K562 (cell line): Measurements from ENCODE around the gene PPAT. TPM values are rescaled to one million over a fixed set of nuclear protein-coding genes. Genes with fewer than 3 reads are reported as not detected.

Experiments
- ARID1B ChIP-seq: fragments of 450-650 bp; IDR thresholded peaks from 2 replicates; pipeline ENCODE4 v1.6.1; 2016; ENCODE audit warnings: antibody characterized with exemption, mild to moderate bottlenecking, inconsistent platforms
- FOXK2 ChIP-seq, 2 experiments: fragments of 450-650 bp; IDR thresholded peaks in 1 of 2; conservative IDR thresholded peaks in 1 of 2; 2 replicates each; pipeline ENCODE4 v1.6.1; 2016; ENCODE audit warnings: low read depth in 2 of 2, mild to moderate bottlenecking in 1 of 2
- FOXP1 ChIP-seq: sonication (generic); formaldehyde crosslinking; IDR thresholded peaks from 2 replicates; pipeline ENCODE4 v1.8.0; 2022; ENCODE audit warnings: mild to moderate bottlenecking, missing genetic modification reagents
- HDAC1 ChIP-seq, 2 experiments: fragments of 450-650 bp; IDR thresholded peaks; 2 replicates each; pipeline ENCODE4 v1.6.1; 2016 to 2017; ENCODE audit warnings: inconsistent platforms in 1 of 2, mild to moderate bottlenecking in 1 of 2, moderate library complexity in 1 of 2
- MYNN ChIP-seq, 2 experiments: sonication (generic); formaldehyde crosslinking in 1 of 2; IDR thresholded peaks; 2 replicates each; pipeline versions ENCODE4 v1.5.0 to v1.6.1; 2016 to 2020; ENCODE audit warnings: antibody characterized with exemption in 1 of 2, missing genetic modification reagents in 1 of 2
- NCOA1 ChIP-seq: fragments of 450-650 bp; IDR thresholded peaks from 2 replicates; pipeline ENCODE4 v1.6.1; 2016; ENCODE audit warnings: low read depth
- PHTF2 ChIP-seq: fragments of 250-450 bp; sonication (Bioruptor Pico); IDR thresholded peaks from 2 replicates; pipeline ENCODE4 v1.5.0; 2021; ENCODE audit warnings: mild to moderate bottlenecking
- POLR2H ChIP-seq: IDR thresholded peaks from 2 replicates; pipeline ENCODE4 v1.6.1; 2016; ENCODE audit warnings: missing genetic modification characterization, low read depth, mild to moderate bottlenecking, control low read depth, missing compliant biosample characterization, moderate library complexity
- REST ChIP-seq, 2 experiments: fragments of 450-650 bp; formaldehyde crosslinking in 1 of 2; IDR thresholded peaks; 2 replicates each; pipeline versions ENCODE4 v1.4.0 to v1.6.1; 2014 to 2020; ENCODE audit warnings: mild to moderate bottlenecking in 2 of 2, borderline replicate concordance in 1 of 2, low read depth in 1 of 2
- RFX1 ChIP-seq: fragments of 450-650 bp; IDR thresholded peaks from 2 replicates; pipeline ENCODE4 v1.6.1; 2016; ENCODE audit warnings: mild to moderate bottlenecking, moderate library complexity
- SMAD4 ChIP-seq: fragments of 250-450 bp; sonication (Bioruptor Pico); conservative IDR thresholded peaks from 2 replicates; pipeline ENCODE4 v1.8.0; 2021; ENCODE audit warnings: inconsistent platforms, mild to moderate bottlenecking, moderate library complexity
- TAL1 ChIP-seq: fragments of 450-650 bp; IDR thresholded peaks from 2 replicates; pipeline ENCODE4 v1.6.1; 2016; ENCODE audit warnings: mild to moderate bottlenecking
- TBL1XR1 ChIP-seq, 2 experiments: IDR thresholded peaks; 2 replicates each; pipeline ENCODE4 v1.6.1; 2012; ENCODE audit warnings: improper control_type of control experiment in 2 of 2, low read length in 2 of 2, mild to moderate bottlenecking in 1 of 2
- TRIM24 ChIP-seq, 2 experiments: fragments of 450-650 bp; IDR thresholded peaks; 2 replicates each; pipeline ENCODE4 v1.6.1; 2016
- YY1 ChIP-seq, 3 experiments: IDR thresholded peaks; 2 replicates each; pipeline ENCODE4 v1.6.1; 2011; ENCODE audit warnings: low read length in 2 of 3, mild to moderate bottlenecking in 2 of 3, moderate library complexity in 2 of 3, borderline replicate concordance in 1 of 3, control low read depth in 1 of 3, low read depth in 1 of 3; ENCODE audit not compliant: insufficient read depth in 3 of 3, insufficient replicate concordance in 2 of 3, control insufficient read depth in 1 of 3, insufficient read length in 1 of 3; ENCODE audit errors: extremely low read depth in 1 of 3
- ZBTB1 ChIP-seq: sonication (generic); formaldehyde crosslinking; IDR thresholded peaks from 2 replicates; pipeline ENCODE4 v1.8.1; 2023; ENCODE audit warnings: missing genetic modification reagents, low read depth, mild to moderate bottlenecking, borderline replicate concordance
- ZNF354B ChIP-seq: fragments of 250-450 bp; sonication (Bioruptor Pico); IDR thresholded peaks from 2 replicates; pipeline ENCODE4 v1.4.0; 2020
- polyA plus RNA-seq, 8 experiments: library from polyadenylated mRNA; depleted of rRNA in 4 of 8; stranded (reverse) in 5 of 8; unstranded in 3 of 8; fragments of >200 nt; fragmentation: Nextera tagmentation in 2 of 8; fragmentation: Illumina TruSeq in 1 of 8; extraction: Ambion mirVana in 2 of 8; extraction: Trizol in 1 of 8; gene quantifications; 2 replicates each; pipeline versions ENCODE4 v1.2.1 to v1.2.3, GENCODE V29; 2011 to 2014; ENCODE audit warnings: inconsistent platforms in 1 of 8, missing spikeins in 1 of 8
- total RNA-seq, 7 experiments: library from RNA; depleted of rRNA in 6 of 7; stranded (reverse); fragments of >200 nt in 6 of 7; fragmentation: Illumina TruSeq in 2 of 7; extraction: Trizol in 2 of 7; gene quantifications; 2 replicates each; pipeline versions ENCODE4 v1.2.1 to v1.2.3, GENCODE V29; 2011 to 2021; ENCODE audit warnings: low replicate concordance in 1 of 7
- TF ChIP-seq, protein P1 (sequence below): sonication (generic); formaldehyde crosslinking; IDR thresholded peaks from 2 replicates; pipeline ENCODE4 v1.8.1; 2023; ENCODE audit warnings: mild to moderate bottlenecking, missing genetic modification reagents

PPAT gene
- total and polyA plus RNA-seq, 9 of the 15 experiments (the other 6 are each of a cell fraction or from before 2014, with no cell fraction given) = 36.2 to 75.8 (median 55.5) TPM

GRCh38 chr4:56389558-56389957, 45.9 kb downstream of the PPAT start (continued):
- TF ChIP-seq ZNF354B (CRISPR knock-in tag) (no peak), ARID1B (peak; percentile 98), TAL1 (peak; percentile 93), SMAD4 (CRISPR knock-in tag) (peak; percentile 57; the same call in 1 of the 2 replicates), YY1 (IDR thresholded peaks at IDR 0.05; ENCODE audit: borderline replicate concordance in 1 of 3, control insufficient read depth in 1 of 3, extremely low read depth in 1 of 3, insufficient read depth in 3 of 3, insufficient read length in 1 of 3, insufficient replicate concordance in 2 of 3, low read depth in 1 of 3, low read length in 2 of 3) (peak in 1 of 3 experiments; percentile 55), FOXK2 (conservative IDR thresholded peaks at IDR 0.05 in 1 of 2, IDR thresholded peaks at IDR 0.05 in 1 of 2; ENCODE audit: low read depth in 2 of 2) (peak; percentile 85 to 95), POLR2H (tag) (no peak), TRIM24 (IDR thresholded peaks at IDR 0.05) (peak; percentile 49 to 54; a peak in 3 of 4 replicates), PHTF2 (no peak), FOXP1 (CRISPR knock-in tag) (no peak), HDAC1 (IDR thresholded peaks at IDR 0.05) (peak in 1 of 2 experiments; percentile 78; a peak in 2 of 4 replicates), ZBTB1 (CRISPR knock-in tag) (no peak), TBL1XR1 (IDR thresholded peaks at IDR 0.05; ENCODE audit: low read length in 2 of 2) (peak in 1 of 2 experiments; percentile 49; a peak in 2 of 4 replicates), REST (IDR thresholded peaks at IDR 0.05; ENCODE audit: borderline replicate concordance) (0 out of 2 replicates have a peak, but pooled peaks have one; percentile 15), REST (CRISPR knock-in tag; IDR thresholded peaks at IDR 0.05; ENCODE audit: low read depth) (no peak), MYNN (IDR thresholded peaks at IDR 0.05) (no peak), MYNN (CRISPR knock-in tag; IDR thresholded peaks at IDR 0.05) (no peak), NCOA1 (peak; percentile 50; the same call in 1 of the 2 replicates), RFX1 (no peak)
- TF ChIP-seq, protein P1, sequence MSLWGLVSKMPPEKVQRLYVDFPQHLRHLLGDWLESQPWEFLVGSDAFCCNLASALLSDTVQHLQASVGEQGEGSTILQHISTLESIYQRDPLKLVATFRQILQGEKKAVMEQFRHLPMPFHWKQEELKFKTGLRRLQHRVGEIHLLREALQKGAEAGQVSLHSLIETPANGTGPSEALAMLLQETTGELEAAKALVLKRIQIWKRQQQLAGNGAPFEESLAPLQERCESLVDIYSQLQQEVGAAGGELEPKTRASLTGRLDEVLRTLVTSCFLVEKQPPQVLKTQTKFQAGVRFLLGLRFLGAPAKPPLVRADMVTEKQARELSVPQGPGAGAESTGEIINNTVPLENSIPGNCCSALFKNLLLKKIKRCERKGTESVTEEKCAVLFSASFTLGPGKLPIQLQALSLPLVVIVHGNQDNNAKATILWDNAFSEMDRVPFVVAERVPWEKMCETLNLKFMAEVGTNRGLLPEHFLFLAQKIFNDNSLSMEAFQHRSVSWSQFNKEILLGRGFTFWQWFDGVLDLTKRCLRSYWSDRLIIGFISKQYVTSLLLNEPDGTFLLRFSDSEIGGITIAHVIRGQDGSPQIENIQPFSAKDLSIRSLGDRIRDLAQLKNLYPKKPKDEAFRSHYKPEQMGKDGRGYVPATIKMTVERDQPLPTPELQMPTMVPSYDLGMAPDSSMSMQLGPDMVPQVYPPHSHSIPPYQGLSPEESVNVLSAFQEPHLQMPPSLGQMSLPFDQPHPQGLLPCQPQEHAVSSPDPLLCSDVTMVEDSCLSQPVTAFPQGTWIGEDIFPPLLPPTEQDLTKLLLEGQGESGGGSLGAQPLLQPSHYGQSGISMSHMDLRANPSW = no peak
